Measurements from ENCODE around the gene TMEM42. TPM values are rescaled to one million over a fixed set of nuclear protein-coding genes. Genes with fewer than 3 reads are reported as not detected.
"Not testable (repeated sequence)": the region's sequence is repeated elsewhere in the genome, so short reads cannot be mapped to it uniquely, and the experiment has no call there.

The TMEM42 gene
- total RNA-seq, 1 experiment from 2014 or later: 15.0 TPM

GRCh38 chr3:44814751-44815150 lies 47.0 kb upstream of the TMEM42 start (continued):
- TF ChIP-seq ZNF512 (CRISPR knock-in tag; IDR thresholded peaks at IDR 0.05; ENCODE audit: borderline replicate concordance) (no peak), MLX (CRISPR knock-in tag; IDR thresholded peaks at IDR 0.05) (no peak)

GRCh38 chr3:44816334-44816733 lies 45.4 kb upstream of the TMEM42 start:
- DNase-seq (ENCODE audit: low spot score); CTCF ChIA-PET; POLR2A ChIA-PET; H3K27ac Mint-ChIP-seq; H3K4me1 Mint-ChIP-seq; ATAC-seq; H3K27me3 Mint-ChIP-seq (ENCODE audit: low read depth); H3K4me3 Mint-ChIP-seq: not testable (repeated sequence)
- Mint-ChIP-seq H3K36me3 (peaks cover 70% of the 10 kb centered on the region), H3K9me3 (peaks cover 33% of the 10 kb centered on the region)

DNA sequence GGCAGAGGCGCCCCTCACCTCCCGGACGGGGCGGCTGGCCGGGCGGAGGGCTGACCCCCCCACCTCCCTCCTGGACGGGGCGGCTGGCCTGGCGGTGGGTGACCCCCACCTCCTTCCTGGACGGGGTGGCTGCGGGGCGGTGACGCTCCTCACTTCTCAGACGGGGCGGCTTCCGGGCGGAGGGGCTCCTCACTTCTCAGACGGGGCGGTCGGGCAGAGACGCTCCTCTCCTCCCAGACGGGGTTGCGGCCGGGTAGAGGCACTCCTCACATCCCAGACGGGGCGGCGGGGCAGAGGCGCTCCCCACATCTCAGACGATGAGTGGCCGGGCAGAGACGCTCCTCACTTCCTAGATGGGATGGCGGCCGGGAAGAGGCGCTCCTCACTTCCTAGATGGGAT lies 40.5 kb upstream of the TMEM42 start:
- H3K4me3 Mint-ChIP-seq; CTCF ChIA-PET; H3K4me1 Mint-ChIP-seq; H3K27me3 Mint-ChIP-seq (ENCODE audit: low read depth); DNase-seq (ENCODE audit: low spot score); ATAC-seq; H3K27ac Mint-ChIP-seq; POLR2A ChIA-PET: not testable (repeated sequence)
- Mint-ChIP-seq H3K36me3 (peaks cover 85% of the 10 kb centered on the region), H3K9me3 (peaks cover 45% of the 10 kb centered on the region)

DNA sequence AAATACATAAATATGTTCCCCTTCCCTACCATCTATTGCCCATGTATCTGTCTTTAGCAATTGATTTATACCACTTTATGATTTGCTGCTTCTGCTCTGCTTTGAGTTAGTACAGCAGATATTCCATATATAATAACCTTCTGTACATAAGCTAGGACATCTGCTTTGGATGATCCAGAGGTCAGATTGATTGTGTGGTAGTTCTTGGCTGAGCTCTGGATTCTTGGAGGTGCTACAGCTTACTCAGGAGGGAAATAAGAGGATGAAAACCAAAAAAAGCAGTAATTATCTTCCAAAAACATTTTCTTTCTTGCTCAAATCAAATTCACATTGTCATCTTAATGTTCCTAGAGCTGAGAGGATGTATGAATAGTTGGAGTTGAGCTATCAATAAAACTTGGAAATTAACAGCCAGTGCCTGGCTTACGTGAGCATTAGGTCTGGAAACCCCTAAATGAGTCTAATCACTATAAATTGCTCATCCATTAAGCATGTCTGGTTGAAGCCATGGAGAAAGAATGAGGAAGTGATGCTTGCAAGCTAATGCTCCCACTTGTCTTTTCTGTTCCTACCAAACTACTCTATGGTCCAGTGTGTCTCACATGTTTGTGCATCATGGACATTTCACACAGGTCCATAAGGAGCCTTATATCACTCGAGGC lies 36.3 kb upstream of the TMEM42 start:
- peaks cover 15% of the 10 kb centered on the region for H3K9me3 Mint-ChIP-seq
- H3K27ac Mint-ChIP-seq: no peak overlapping the region
- no peak for ATAC-seq
- H3K27me3 Mint-ChIP-seq (ENCODE audit: low read depth): peaks cover 4% of the 10 kb centered on the region; the same call in 1 of the 2 replicates
- H3K4me3 Mint-ChIP-seq: no peak overlapping the region
- ChIA-PET POLR2A (no interaction called here), CTCF (no interaction called here)
- no peak for DNase-seq (ENCODE audit: low spot score)
- TF ChIP-seq, protein P1, sequence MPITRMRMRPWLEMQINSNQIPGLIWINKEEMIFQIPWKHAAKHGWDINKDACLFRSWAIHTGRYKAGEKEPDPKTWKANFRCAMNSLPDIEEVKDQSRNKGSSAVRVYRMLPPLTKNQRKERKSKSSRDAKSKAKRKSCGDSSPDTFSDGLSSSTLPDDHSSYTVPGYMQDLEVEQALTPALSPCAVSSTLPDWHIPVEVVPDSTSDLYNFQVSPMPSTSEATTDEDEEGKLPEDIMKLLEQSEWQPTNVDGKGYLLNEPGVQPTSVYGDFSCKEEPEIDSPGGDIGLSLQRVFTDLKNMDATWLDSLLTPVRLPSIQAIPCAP (CRISPR knock-in tag; IDR thresholded peaks at IDR 0.05): no peak
- TF ChIP-seq E2F1 (CRISPR knock-in tag; IDR thresholded peaks at IDR 0.05) (no peak), MLX (CRISPR knock-in tag; IDR thresholded peaks at IDR 0.05) (no peak), TCF7 (CRISPR knock-in tag; IDR thresholded peaks at IDR 0.05; ENCODE audit: low read depth) (no peak), JUN (CRISPR knock-in tag; IDR thresholded peaks at IDR 0.05) (no peak), SMAD4 (CRISPR knock-in tag; IDR thresholded peaks at IDR 0.05) (no peak), ZNF138 (CRISPR knock-in tag; conservative IDR thresholded peaks at IDR 0.05) (no peak)
- H3K36me3 Mint-ChIP-seq: peaks cover 75% of the 10 kb centered on the region
- H3K4me1 Mint-ChIP-seq: no peaks in the 10 kb centered on the region

- POLR2A ChIA-PET: no interaction called here
- ATAC-seq (no peak), DNase-seq (ENCODE audit: low spot score) (no peak)
- TF ChIP-seq ATF1 (CRISPR knock-in tag; IDR thresholded peaks at IDR 0.05) (no peak), MLX (CRISPR knock-in tag; IDR thresholded peaks at IDR 0.05) (no peak), TEAD1 (CRISPR knock-in tag; IDR thresholded peaks at IDR 0.05) (no peak), IRF2 (CRISPR knock-in tag; IDR thresholded peaks at IDR 0.05; ENCODE audit: borderline replicate concordance, low read depth) (no peak), ZNF317 (CRISPR knock-in tag; IDR thresholded peaks at IDR 0.05; ENCODE audit: borderline replicate concordance, low read depth) (no peak), EMX1 (CRISPR knock-in tag; IDR thresholded peaks at IDR 0.05) (no peak), RELA (CRISPR knock-in tag; IDR thresholded peaks at IDR 0.05; ENCODE audit: borderline replicate concordance) (no peak), TEAD4 (CRISPR knock-in tag; IDR thresholded peaks at IDR 0.05) (no peak), SMAD4 (CRISPR knock-in tag; IDR thresholded peaks at IDR 0.05) (no peak), RORB (CRISPR knock-in tag; IDR thresholded peaks at IDR 0.05) (no peak)
- peaks cover 3% of the 10 kb centered on the region; the same call in 1 of the 2 replicates for H3K27me3 Mint-ChIP-seq (ENCODE audit: low read depth)
- H3K4me1 Mint-ChIP-seq: no peaks in the 10 kb centered on the region
- peaks cover 11% of the 10 kb centered on the region for H3K9me3 Mint-ChIP-seq
- H3K27ac Mint-ChIP-seq: no peak overlapping the region
- H3K36me3 Mint-ChIP-seq: peaks cover 78% of the 10 kb centered on the region
- CTCF ChIA-PET: no interaction called here
- H3K4me3 Mint-ChIP-seq: no peak overlapping the region
Measured at GRCh38 chr3:44827196-44827595, 34.5 kb upstream of the TMEM42 start.
